Esophagus muscularis mucosa (tissue), 4 donors: ENCODE results near the gene MPRIP. TPM values are rescaled to one million over a fixed set of nuclear protein-coding genes. Genes with fewer than 3 reads are reported as not detected.

ENCODE experiments used
- DNase-seq: peaks from one replicate; pipeline ENCODE4 v3.0.0-alpha.2; 2017; ENCODE audit errors: extremely low spot score
- H3K27ac ChIP-seq, 4 donors: fragments of 200-600 bp; sonication (generic); replicated peaks in 1 of 4; 1 replicate in 3 of 4; 2 replicates in 1 of 4; pipeline ENCODE4 v1.5.1; 2016 to 2019; ENCODE audit warnings: mild to moderate bottlenecking in 1 of 4
- H3K27me3 ChIP-seq, 4 donors: fragments of 200-600 bp; sonication (generic); one replicate each; pipeline versions ENCODE4 v1.5.1 to v1.6.0; 2016 to 2019
- H3K36me3 ChIP-seq, 4 donors: fragments of 200-600 bp; sonication (generic); one replicate each; pipeline ENCODE4 v1.5.1; 2016 to 2019
- H3K4me1 ChIP-seq, 4 donors: fragments of 200-600 bp; sonication (generic); one replicate each; pipeline ENCODE4 v1.5.1; 2016 to 2019
- H3K4me3 ChIP-seq, 4 donors: fragments of 200-600 bp; sonication (generic); 1 replicate in 2 of 4; 2 replicates in 2 of 4; pipeline ENCODE4 v1.5.1; 2016 to 2019; ENCODE audit warnings: mild to moderate bottlenecking in 4 of 4, moderate library complexity in 1 of 4
- H3K9me3 ChIP-seq, 4 donors: fragments of 200-600 bp; sonication (generic); 1 replicate in 3 of 4; 2 replicates in 1 of 4; pipeline ENCODE4 v1.5.1; 2016 to 2019
- EP300 ChIP-seq: sonication (generic); formaldehyde crosslinking; IDR thresholded peaks from one replicate; pipeline ENCODE4 v1.6.1; 2017; ENCODE audit warnings: antibody characterized with exemption
- POLR2A ChIP-seq: fragments of 450-650 bp; IDR thresholded peaks from one replicate; pipeline ENCODE4 v1.6.1; 2017; ENCODE audit warnings: antibody characterized with exemption, moderate library complexity, mild to moderate bottlenecking, low read depth
- POLR2AphosphoS5 ChIP-seq, 2 donors: sonication (generic); formaldehyde crosslinking; IDR thresholded peaks; one replicate each; pipeline ENCODE4 v1.6.1; 2017; ENCODE audit warnings: antibody characterized with exemption in 2 of 2
- WGBS: methylation state at CpG from one replicate; pipeline ENCODE4 v1.1.5; 2018; 5-methylcytosine and 5-hydroxymethylcytosine counted together
- intact Hi-C: fragments of 100-400 bp; cut with DNase I; formaldehyde crosslinking; loops from one replicate; pipeline ENCODE4 v1.15.1; 2023
- total RNA-seq, 4 donors: library from RNA; depleted of rRNA; stranded (reverse); fragments of >200 nt; gene quantifications; one replicate each; pipeline versions ENCODE4 v1.1.0 to v1.2.1, GENCODE V29; 2016
- TF ChIP-seq, protein P1 (sequence below), 3 experiments: fragments of 200-600 bp in 2 of 3; fragments of 450-650 bp in 1 of 3; sonication (generic) in 2 of 3; IDR thresholded peaks; one replicate each; pipeline ENCODE4 v1.5.1; 2017 to 2019; ENCODE audit warnings: antibody characterized with exemption in 3 of 3, mild to moderate bottlenecking in 2 of 3, moderate library complexity in 1 of 3

Gene MPRIP
- total RNA-seq, 4 donors from 2014 or later: 108 to 194 (median 129) TPM

- TF ChIP-seq POLR2A (no peak), POLR2AphosphoS5 (IDR thresholded peaks at IDR 0.05) (no peak), EP300 (no peak)
- TF ChIP-seq, protein P1, sequence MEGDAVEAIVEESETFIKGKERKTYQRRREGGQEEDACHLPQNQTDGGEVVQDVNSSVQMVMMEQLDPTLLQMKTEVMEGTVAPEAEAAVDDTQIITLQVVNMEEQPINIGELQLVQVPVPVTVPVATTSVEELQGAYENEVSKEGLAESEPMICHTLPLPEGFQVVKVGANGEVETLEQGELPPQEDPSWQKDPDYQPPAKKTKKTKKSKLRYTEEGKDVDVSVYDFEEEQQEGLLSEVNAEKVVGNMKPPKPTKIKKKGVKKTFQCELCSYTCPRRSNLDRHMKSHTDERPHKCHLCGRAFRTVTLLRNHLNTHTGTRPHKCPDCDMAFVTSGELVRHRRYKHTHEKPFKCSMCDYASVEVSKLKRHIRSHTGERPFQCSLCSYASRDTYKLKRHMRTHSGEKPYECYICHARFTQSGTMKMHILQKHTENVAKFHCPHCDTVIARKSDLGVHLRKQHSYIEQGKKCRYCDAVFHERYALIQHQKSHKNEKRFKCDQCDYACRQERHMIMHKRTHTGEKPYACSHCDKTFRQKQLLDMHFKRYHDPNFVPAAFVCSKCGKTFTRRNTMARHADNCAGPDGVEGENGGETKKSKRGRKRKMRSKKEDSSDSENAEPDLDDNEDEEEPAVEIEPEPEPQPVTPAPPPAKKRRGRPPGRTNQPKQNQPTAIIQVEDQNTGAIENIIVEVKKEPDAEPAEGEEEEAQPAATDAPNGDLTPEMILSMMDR (IDR thresholded peaks at IDR 0.05): no peak
- WGBS: 97% methylated on average over 4 of the region's 4 CpGs
- H3K27me3 ChIP-seq: no peaks in the 10 kb centered on the region
- H3K27ac ChIP-seq: no peak overlapping the region
- no peak overlapping the region for H3K4me3 ChIP-seq
- H3K36me3 ChIP-seq: peaks cover 84 to 100% (median 99%) of the 10 kb centered on the region in 4 donors
- DNase-seq: no peak
- intact Hi-C loops: no loop called here
- peaks cover 0 to 3% (median 0%) of the 10 kb centered on the region in 4 donors for H3K4me1 ChIP-seq
- H3K9me3 ChIP-seq: no peaks in the 10 kb centered on the region
Observed at GRCh38 chr17:17161759-17162158, 119.5 kb downstream of the MPRIP start.

GRCh38 chr17:17164156-17164555 lies 121.9 kb downstream of the MPRIP start:
- intact Hi-C loops: no loop called here
- DNase-seq: no peak
- peaks cover 0 to 1% (median 0%) of the 10 kb centered on the region in 4 donors for H3K4me1 ChIP-seq

DNA sequence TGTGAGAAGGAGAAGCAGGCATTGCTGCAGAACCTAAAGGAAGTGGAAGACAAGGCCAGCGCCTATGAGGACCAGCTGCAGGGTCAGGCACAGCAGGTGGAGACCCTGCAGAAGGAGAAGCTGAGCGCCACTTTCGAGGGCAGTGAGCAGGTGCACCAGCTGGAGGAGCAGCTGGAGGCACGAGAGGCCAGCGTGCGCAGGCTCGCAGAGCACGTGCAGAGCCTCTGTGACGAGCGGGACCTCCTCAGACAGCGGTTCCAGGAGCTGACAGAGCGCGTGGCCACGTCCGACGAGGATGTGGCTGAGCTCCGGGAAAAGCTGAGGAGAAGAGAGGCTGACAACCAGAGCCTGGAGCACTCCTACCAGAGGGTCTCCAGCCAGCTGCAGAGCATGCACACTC lies 122.4 kb downstream of the MPRIP start:
- intact Hi-C loops: no loop called here
- Histone ChIP-seq H3K9me3 (no peaks in the 10 kb centered on the region), H3K4me3 (no peak overlapping the region), H3K4me1 (no peaks in the 10 kb centered on the region), H3K27ac (no peak overlapping the region), H3K36me3 (peaks cover 69 to 100% (median 92%) of the 10 kb centered on the region in 4 donors), H3K27me3 (no peaks in the 10 kb centered on the region)
- 92% methylated on average over 17 of the region's 17 CpGs for WGBS
- no peak for DNase-seq
- no peak for TF ChIP-seq POLR2A
- TF ChIP-seq POLR2AphosphoS5 (IDR thresholded peaks at IDR 0.05): no peak
- TF ChIP-seq, protein P1 (IDR thresholded peaks at IDR 0.05): no peak
- no peak for TF ChIP-seq EP300

More at GRCh38 chr17:17164156-17164555, 121.9 kb downstream of the MPRIP start:
- H3K36me3 ChIP-seq: peaks cover 73 to 100% (median 96%) of the 10 kb centered on the region in 4 donors
- TF ChIP-seq POLR2A (no peak), EP300 (no peak), POLR2AphosphoS5 (IDR thresholded peaks at IDR 0.05) (no peak)
- TF ChIP-seq, protein P1 (IDR thresholded peaks at IDR 0.05): no peak
- H3K4me3 ChIP-seq: no peak overlapping the region
- H3K27ac ChIP-seq: no peak overlapping the region
- no peaks in the 10 kb centered on the region for H3K9me3 ChIP-seq
- H3K27me3 ChIP-seq: no peaks in the 10 kb centered on the region
- WGBS: 92% methylated on average over 22 of the region's 25 CpGs

DNA sequence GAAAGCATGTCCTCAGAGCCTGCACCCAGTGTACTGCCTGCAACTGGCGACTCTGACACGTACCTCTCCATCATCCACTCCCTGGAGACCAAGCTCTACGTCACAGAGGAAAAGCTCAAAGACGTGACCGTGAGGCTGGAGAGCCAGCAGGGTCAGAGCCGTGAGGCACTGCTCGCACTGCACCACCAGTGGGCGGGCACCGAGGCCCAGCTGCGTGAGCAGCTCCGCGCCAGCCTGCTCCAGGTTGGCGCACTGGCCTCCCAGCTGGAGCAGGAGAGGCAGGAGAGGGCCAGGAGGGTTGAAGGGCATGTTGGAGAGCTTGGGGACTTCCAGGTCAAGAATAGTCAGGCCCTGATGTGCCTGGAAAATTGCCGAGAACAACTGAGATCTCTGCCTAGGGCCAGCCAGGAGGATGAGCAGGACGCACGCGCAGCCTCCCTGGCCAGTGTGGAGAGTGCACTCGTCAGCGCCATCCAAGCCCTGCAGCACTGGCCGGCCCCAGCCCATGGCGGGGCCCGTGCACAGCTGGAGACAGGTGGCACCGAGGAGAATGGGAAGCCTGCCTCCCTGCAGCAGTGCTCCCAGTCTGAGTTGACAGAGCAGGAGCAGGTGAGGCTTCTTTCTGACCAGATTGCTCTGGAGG lies 123.5 kb downstream of the MPRIP start:
- H3K4me3 ChIP-seq: no peak overlapping the region
- DNase-seq: no peak
- no peaks in the 10 kb centered on the region for H3K9me3 ChIP-seq
- peaks cover 58 to 98% (median 82%) of the 10 kb centered on the region in 4 donors for H3K36me3 ChIP-seq
- TF ChIP-seq POLR2AphosphoS5 (IDR thresholded peaks at IDR 0.05): no peak
- TF ChIP-seq, protein P1 (IDR thresholded peaks at IDR 0.05): no peak
- TF ChIP-seq POLR2A: no peak
- TF ChIP-seq EP300: no peak
- no peaks in the 10 kb centered on the region for H3K27me3 ChIP-seq
- peaks cover 0 to 5% (median 3%) of the 10 kb centered on the region in 4 donors for H3K4me1 ChIP-seq
- intact Hi-C loops: no loop called here
- WGBS: 85% methylated on average over 20 of the region's 23 CpGs
- H3K27ac ChIP-seq: no peak overlapping the region
